Hypothalamus (tissue), 51 donors: Measurements from ENCODE around the gene PLCH1.

Experiments used
- DNase-seq, 51 donors: peaks; one replicate each; lab custom pipeline; 2025; lab: John Stamatoyannopoulos, UW

The PLCH1 gene

GRCh38 chr3:155362808-155363689, 381.8 kb downstream of the PLCH1 start:
- DNase-seq, result no peak

- DNase-seq, result no peak
Measured at GRCh38 chr3:155360281-155360680, 384.6 kb downstream of the PLCH1 start.

DNA sequence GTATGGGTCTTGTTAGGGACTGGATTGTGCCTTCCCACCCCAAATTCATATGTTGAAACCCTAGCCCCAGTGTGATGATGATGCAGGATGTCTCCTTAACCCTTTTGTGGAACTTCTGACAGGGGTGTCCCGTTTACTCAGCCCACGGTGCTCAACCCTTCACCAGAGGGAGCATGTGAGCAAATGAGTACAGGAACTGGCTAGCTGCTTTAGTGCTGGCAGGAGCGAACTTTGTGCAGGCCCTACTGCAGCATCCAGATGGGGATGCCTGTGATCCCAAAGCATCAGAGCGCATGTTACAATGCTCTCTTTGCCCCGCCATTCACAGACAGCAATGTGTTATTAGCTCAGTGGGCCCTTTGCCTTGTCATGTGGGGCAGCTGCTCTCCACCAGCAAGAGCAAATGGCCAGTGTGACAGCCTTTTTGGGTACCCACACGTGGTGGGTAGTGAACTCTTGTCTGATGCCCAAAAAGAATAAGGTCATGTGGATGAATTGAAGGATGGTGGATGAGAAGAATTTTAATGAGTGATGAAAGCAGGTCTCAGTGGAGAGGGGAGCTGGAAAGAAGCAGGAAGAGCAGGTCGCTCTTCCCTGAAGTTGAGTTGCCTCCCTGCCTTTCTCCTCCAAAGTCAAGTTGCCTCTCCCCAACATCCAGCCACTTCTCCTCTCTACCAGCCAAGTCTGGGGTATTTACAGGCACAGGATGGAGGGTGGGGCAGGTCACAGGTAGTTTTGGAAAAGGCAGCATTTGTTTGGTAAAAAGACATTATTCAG, 388.1 kb downstream of the PLCH1 start:
- DNase-seq, result peak in 3 of 51 donors; percentile 1 to 5 (median 3)

- DNase-seq, result no peak
Measured at GRCh38 chr3:155354658-155355057, 390.2 kb downstream of the PLCH1 start.

GRCh38 chr3:155352900-155353490, 391.9 kb downstream of the PLCH1 start:
- DNase-seq, result peak in 1 of 51 donors; percentile 44

DNA sequence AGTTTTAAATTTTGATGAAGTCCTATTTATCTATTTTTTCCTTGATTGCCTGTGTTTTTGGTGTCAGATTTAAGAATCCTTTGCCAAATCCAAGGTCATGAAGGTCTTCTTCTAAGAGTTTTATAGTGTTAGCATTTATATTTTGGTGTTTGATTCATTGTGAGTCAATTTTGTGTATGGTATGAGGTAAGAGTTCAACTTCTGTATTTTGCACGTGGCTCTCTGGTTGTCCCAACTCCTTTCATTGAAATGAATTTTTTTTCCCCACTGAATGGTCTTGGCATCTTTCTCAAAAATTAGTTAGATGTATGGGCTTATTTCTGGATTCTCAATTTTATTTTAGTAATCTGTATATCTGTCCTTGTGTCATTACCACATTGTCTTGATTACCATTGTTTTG, 394.3 kb downstream of the PLCH1 start:
- DNase-seq, result no peak

GRCh38 chr3:155347901-155348300, 397.0 kb downstream of the PLCH1 start:
- no peak for DNase-seq

- peak in 6 of 51 donors; percentile 6 to 23 (median 11) for DNase-seq
Measured at GRCh38 chr3:155342344-155342743, 402.5 kb downstream of the PLCH1 start.

DNA sequence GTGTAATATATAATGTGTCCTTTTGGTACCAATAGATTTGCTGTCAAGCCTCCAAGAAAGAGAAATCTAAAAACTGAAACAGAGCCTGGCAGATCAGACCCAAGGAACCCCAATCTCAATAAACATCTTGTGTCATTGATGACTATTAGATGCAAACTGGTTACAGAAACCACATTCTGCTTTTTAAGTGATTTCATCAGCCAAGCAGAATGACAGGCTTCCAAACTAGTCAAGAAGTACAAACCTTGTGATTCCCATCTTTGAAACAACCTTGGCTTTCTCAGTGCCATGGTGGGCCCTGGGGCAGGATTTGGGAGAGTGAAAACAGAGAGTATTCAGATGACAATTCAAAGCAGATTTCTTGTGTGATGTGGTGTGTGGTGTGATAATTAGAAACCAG, 405.8 kb downstream of the PLCH1 start:
- no peak for DNase-seq

GRCh38 chr3:155335724-155336354, 409.0 kb downstream of the PLCH1 start:
- DNase-seq, result no peak

DNA sequence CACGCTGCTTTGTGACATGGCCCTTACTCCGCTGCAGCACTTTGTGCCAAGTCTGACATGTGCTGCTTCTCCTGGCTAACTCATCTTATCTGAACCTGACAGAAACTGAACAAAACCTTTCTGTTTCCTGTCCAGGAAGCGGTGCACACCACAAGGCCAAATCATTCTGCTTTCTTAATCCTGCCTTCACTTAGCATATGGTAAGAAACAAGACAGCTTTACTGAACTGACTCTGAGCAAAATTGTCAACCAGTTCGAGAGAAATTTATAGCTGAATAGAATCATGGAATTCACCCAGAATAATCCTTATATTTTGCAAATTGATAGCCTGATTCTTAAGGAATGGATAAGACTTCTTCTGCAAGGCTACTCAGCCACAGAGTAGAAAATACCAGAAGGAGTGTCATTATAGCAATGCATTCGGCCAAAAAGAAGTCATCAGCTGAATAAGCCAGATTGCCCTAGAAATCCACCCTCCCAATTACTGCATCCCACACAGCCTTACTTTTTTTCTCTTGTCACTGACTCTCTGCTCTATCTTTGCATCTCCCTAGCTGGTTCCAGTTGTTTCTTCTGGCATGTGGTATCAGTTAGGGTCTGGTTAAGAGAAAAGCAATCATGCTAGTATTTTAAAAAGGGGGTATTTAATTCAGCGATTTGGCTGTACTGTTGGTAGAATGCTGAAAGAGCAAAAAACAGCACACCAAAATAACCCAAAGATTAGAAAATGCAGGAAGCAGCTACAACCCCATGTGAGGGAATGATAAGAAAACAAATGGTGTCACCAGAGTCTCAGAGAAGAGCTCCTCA, 409.8 kb downstream of the PLCH1 start:
- no peak for DNase-seq

DNA sequence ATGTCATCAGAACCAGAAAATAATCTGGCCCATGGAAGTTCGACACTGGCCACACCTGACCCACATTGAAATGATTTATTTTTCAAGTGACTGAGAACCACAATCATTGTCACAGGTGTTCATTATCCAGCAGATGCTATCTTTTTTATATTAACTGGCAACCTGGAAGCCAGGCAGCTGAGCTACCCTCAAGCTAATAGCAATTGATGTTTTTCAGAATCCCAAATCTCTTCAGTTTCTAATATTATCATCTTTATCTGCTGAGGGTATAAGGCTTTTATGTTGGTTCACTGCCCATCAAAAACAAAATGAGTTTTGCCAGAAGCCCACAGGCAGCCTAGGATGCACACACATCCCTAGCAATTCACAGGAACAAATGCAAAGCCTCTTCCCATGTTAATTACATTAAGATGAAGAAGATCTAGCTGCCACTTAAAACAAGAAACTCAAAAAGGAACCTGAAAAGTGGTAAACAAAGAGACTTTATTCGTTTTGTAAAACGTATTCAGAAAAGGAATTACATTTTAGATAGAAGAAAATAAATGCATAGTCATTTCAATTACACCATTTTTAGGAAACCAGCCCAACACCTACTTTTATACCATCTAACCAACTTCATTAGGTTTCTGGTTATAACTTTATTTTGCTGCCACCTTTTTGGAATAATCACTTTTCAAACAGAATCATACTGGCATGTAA, 410.5 kb downstream of the PLCH1 start:
- DNase-seq, result no peak

- no peak for DNase-seq
Measured at GRCh38 chr3:155332716-155333115, 412.2 kb downstream of the PLCH1 start.

GRCh38 chr3:155331078-155331477, 413.8 kb downstream of the PLCH1 start:
- DNase-seq, result no peak

DNA sequence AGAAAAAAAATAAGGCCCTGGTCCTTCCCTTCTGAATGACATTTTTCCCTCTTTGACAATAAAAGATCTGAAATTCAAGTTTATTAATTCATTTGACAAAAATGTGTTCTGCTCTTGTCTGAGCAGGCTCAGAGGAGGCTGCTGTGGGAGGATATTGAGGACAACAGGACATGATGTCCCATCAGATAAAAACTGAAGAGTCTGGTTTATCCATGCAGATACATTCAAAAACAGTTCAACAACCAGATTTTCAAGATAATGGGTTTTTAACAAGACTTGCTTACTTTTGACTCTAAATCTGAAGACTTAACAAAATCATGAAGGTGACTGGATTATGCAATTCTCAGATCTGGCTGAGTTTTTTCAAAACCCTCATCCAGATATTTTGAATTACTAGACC, 414.5 kb downstream of the PLCH1 start:
- no peak for DNase-seq

- DNase-seq, result no peak
Measured at GRCh38 chr3:155329513-155330048, 415.3 kb downstream of the PLCH1 start.

DNA sequence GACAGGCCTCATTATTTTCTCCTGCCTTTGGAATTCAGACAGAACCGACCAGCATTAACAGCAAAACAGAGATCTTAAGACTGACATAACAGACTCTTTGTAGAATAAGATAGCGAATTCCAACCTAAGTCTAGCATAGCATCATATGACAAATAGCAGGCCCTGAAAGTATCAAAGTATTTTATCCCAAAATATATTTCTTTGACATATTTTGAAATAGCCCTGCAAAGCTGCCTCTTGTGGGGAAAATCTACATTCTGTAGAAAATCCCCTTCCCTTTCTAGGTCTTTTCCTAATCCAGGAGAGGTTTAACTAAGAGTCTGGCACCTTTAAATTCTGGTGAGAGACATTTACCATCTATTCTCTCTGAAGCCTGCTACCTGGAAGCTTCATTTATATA, 417.0 kb downstream of the PLCH1 start:
- DNase-seq, result no peak

DNA sequence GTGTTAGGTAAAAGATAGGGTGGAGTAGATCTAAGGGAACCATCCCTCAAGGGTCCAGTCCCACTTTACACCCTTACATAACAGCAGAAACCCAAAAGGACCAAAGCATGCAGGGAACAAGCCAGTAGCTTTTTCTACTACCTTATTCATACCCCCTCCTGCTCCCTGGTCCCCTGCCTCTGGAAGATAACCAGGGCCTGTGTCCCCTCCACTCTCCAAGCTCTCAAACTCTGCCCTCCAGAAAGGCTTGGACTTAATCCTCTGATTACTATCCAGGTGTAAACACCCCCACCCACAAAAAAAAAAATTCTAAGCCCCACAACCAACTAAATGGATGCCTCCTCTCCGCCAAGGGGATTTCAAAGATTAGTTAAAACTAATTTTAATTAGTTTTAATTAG, 417.4 kb downstream of the PLCH1 start:
- DNase-seq, result no peak

- DNase-seq, result no peak
Measured at GRCh38 chr3:155326901-155327300, 418.0 kb downstream of the PLCH1 start.
